ENCODE results near the gene GALNT17. TPM values are rescaled to one million over a fixed set of nuclear protein-coding genes. Genes with fewer than 3 reads are reported as not detected.

The GALNT17 gene
- total RNA-seq, 2 donors from 2014 or later: not detected

DNA sequence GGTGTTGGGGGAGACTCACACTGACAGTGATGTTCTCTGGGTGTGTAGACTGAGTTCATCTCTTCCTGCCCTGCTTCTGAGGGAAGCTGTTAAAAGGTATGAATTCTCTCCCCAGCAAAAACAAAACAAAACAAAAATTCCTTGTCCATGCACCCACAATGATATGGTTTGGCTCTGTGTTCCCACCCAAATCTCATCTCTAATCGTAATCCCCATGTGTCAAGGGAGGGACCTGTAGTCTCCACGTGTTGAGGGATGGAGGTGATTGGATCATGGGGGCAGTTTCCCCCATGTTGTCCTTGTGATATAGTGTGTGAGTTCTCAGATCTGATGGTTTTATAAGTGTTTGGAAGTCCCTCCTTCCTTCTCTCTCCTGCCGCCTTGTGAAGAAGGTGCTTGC lies 245.5 kb downstream of the GALNT17 start:
- H3K4me3 Mint-ChIP-seq: no peak overlapping the region
- peaks cover 22 to 29% of the 10 kb centered on the region in 2 donors for H3K9me3 Mint-ChIP-seq
- no peaks in the 10 kb centered on the region for H3K4me1 Mint-ChIP-seq (ENCODE audit: low read depth)
- peaks cover 12 to 18% of the 10 kb centered on the region in 2 donors for H3K36me3 Mint-ChIP-seq (ENCODE audit: insufficient read depth in 2 of 2)
- H3K27ac Mint-ChIP-seq: no peak overlapping the region
- DNase-seq (no peak), ATAC-seq (replicated peaks in 1 of 2) (no peak)
- H3K27me3 Mint-ChIP-seq (ENCODE audit: low read depth): no peaks in the 10 kb centered on the region

DNA sequence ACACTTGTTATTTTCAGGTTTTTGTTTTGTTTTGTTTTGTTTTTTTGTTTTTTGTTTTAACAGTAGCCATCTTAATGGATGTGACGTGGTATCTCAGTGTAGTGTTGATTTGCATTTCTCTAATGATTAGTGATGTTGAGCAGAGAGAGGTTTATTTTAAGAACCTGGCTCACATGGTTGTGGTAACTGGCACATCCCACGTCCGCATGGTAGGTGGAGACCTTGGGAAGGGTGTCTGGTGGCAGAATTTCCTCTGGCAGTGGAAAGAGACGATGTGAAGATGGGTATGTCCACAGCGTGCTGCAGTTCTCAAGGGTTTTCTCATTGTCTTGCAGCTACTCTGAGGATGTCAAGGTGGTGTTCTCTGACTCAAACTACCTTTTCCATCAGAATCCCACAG lies 252.2 kb downstream of the GALNT17 start:
- H3K9me3 Mint-ChIP-seq: peaks cover 18 to 19% of the 10 kb centered on the region in 2 donors
- ATAC-seq (replicated peaks in 1 of 2): no peak

DNA sequence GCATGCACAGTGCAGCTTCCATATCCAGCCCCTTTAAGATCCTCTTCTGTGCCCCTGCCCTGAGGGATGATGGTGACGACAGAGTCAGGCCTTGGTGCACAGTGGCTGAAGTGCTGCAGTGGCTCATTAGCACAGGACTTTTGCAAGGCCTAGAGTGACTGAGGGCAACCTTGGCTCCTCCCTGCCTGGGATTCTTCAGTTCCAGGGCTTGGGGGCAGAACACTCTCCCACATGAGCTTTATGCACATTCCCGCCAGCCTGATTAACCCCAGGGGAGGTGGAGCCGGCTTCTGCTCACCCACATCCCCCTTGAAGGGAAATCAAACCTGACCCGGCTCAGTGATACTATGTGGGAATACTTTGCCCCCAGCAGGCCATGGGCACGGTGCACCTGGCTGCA lies 253.4 kb downstream of the GALNT17 start:
- H3K36me3 Mint-ChIP-seq (ENCODE audit: insufficient read depth in 2 of 2): peaks cover 2% of the 10 kb centered on the region in 2 donors
- ATAC-seq (replicated peaks in 1 of 2) (no peak), DNase-seq (no peak)
- H3K9me3 Mint-ChIP-seq: peaks cover 8 to 9% of the 10 kb centered on the region in 2 donors
- no peaks in the 10 kb centered on the region for H3K27me3 Mint-ChIP-seq (ENCODE audit: low read depth)
- no peaks in the 10 kb centered on the region for H3K4me1 Mint-ChIP-seq (ENCODE audit: low read depth)
- no peak overlapping the region for H3K4me3 Mint-ChIP-seq
- no peak overlapping the region for H3K27ac Mint-ChIP-seq

More for the DNA sequence above, 252.2 kb downstream of the GALNT17 start:
- Mint-ChIP-seq H3K27ac (no peak overlapping the region), H3K27me3 (ENCODE audit: low read depth) (no peaks in the 10 kb centered on the region), H3K4me3 (no peak overlapping the region), H3K36me3 (ENCODE audit: insufficient read depth in 2 of 2) (peaks cover 5 to 10% of the 10 kb centered on the region in 2 donors), H3K4me1 (ENCODE audit: low read depth) (no peaks in the 10 kb centered on the region)
- DNase-seq: no peak

DNA sequence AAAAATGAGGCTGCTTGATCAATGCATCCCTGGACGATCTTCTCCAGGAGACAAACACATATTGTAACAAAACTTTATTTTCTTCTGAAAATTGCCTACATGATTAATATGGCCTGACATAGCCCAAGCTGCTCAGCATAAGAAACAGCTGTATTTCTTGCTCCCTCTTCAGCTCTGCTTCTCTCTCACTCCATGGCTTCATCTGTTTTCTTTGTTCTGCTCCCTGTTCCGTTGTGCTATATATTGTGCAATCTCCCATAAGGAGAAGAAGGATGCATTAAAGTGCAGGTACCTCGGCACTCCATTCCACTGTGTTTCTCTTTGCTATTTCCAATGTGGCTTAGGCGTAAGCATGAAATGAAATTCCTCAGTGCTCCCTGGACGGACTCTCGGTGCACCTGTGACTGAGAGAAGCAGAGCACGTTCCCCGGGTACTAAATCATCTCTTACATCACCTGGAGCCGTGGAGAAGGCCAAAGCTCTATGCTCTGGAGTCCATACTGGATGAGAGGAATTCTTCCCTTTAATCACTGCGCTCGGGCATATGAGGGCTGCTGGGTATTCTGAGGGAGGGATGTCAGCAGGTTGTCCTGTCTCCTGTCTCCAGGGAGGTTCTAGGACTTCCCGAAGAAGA lies 254.3 kb downstream of the GALNT17 start:
- DNase-seq (no peak), ATAC-seq (replicated peaks in 1 of 2) (no peak)
- Mint-ChIP-seq H3K9me3 (peaks cover 10 to 11% of the 10 kb centered on the region in 2 donors), H3K36me3 (ENCODE audit: insufficient read depth in 2 of 2) (no peaks in the 10 kb centered on the region), H3K27me3 (ENCODE audit: low read depth) (no peaks in the 10 kb centered on the region), H3K27ac (no peak overlapping the region), H3K4me1 (ENCODE audit: low read depth) (no peaks in the 10 kb centered on the region), H3K4me3 (no peak overlapping the region)

DNA sequence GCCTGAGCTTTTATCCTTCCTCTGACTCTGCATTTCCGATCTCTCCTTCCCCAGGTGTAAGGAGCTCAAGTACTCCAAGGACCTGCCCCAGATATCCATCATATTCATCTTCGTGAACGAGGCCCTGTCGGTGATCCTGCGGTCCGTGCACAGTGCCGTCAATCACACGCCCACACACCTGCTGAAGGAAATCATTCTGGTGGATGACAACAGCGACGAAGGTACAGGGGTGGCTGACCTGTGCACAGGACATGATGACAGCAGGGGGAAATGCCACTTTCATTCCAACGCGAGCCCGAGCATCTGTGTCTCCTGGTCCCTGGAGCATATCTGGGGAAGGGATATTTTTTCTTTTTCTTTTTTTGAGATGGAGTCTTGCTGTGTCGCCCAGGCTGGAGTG lies 256.2 kb downstream of the GALNT17 start:
- no peak for DNase-seq
- H3K9me3 Mint-ChIP-seq: peaks cover 8 to 9% of the 10 kb centered on the region in 2 donors
- no peak overlapping the region for H3K27ac Mint-ChIP-seq
- H3K4me1 Mint-ChIP-seq (ENCODE audit: low read depth): no peaks in the 10 kb centered on the region
- H3K36me3 Mint-ChIP-seq (ENCODE audit: insufficient read depth in 2 of 2): no peaks in the 10 kb centered on the region
- H3K27me3 Mint-ChIP-seq (ENCODE audit: low read depth): no peaks in the 10 kb centered on the region
- ATAC-seq (replicated peaks in 1 of 2): no peak
- H3K4me3 Mint-ChIP-seq: no peak overlapping the region

DNA sequence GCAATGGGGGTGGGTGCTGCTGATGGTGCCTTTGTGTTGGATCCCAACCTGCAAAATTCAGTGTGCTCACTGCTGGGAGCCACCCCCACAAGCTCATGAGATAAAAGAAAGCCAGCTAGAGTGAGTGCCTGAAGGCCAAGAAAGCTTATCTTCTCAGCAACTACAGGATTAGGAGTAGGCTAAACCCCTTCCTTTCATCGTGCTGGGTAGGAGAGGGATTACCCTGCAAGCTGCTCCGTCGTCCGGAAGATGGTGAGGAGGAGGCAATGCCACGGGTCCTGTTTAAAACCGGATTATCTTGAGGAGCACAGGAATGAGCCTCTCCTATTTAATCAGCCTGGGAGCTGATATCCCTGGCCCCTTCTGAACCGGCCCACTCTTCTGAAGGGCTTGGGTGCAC lies 258.0 kb downstream of the GALNT17 start:
- Mint-ChIP-seq H3K27ac (no peak overlapping the region), H3K27me3 (ENCODE audit: low read depth) (no peaks in the 10 kb centered on the region), H3K36me3 (ENCODE audit: insufficient read depth in 2 of 2) (no peaks in the 10 kb centered on the region), H3K9me3 (peaks cover 7 to 9% of the 10 kb centered on the region in 2 donors), H3K4me1 (ENCODE audit: low read depth) (no peaks in the 10 kb centered on the region), H3K4me3 (no peak overlapping the region)
- no peak for ATAC-seq (replicated peaks in 1 of 2)
- DNase-seq: no peak

DNA sequence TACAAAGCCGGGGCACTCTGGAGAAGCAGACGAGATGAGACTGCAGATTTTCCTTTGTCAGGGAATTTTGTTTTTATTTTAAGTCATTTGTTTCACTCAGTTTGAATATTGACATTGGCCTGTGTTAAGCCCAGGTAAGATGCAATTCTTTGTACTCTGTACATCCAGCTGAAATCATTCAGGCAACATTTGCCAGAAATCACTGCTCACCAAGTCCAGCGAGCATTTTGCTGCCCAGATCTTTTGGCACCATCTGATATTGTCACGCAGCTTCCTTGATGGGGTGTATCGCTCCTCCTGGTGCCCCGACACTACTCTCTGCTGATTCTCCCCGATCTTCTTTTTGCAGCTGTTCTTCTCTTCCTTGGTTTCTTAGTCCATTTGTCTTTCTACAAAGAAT lies 261.7 kb downstream of the GALNT17 start:
- Mint-ChIP-seq H3K9me3 (peaks cover 6 to 11% of the 10 kb centered on the region in 2 donors), H3K36me3 (ENCODE audit: insufficient read depth in 2 of 2) (no peaks in the 10 kb centered on the region), H3K4me1 (ENCODE audit: low read depth) (no peaks in the 10 kb centered on the region), H3K27ac (no peak overlapping the region), H3K4me3 (no peak overlapping the region), H3K27me3 (ENCODE audit: low read depth) (no peaks in the 10 kb centered on the region)
- no peak for DNase-seq
- ATAC-seq (replicated peaks in 1 of 2): no peak

DNA sequence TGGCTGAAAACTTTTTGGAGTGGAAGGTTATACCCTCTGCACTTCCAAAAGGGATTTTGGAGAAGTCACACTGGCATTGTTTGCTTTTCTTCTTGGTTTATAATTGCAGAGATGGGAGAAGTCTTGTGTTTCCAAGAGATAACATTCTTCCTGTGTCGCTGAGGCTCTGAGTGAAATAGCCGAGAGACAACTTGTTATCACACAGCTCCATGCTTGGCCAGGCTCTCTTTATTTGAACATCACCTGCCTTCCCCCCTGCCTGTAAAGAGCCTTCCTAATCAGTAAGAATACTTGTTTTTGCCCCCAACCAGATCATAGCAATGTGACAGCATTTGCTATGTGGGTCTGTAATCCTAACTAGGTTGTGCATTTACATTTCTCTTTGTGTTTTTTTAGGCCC lies 270.7 kb downstream of the GALNT17 start:
- Mint-ChIP-seq H3K36me3 (ENCODE audit: insufficient read depth in 2 of 2) (no peaks in the 10 kb centered on the region), H3K4me1 (ENCODE audit: low read depth) (no peaks in the 10 kb centered on the region), H3K27me3 (ENCODE audit: low read depth) (no peaks in the 10 kb centered on the region), H3K9me3 (peaks cover 4% of the 10 kb centered on the region in 2 donors), H3K27ac (no peak overlapping the region), H3K4me3 (no peak overlapping the region)
- DNase-seq: no peak
- ATAC-seq (replicated peaks in 1 of 2): no peak

DNA sequence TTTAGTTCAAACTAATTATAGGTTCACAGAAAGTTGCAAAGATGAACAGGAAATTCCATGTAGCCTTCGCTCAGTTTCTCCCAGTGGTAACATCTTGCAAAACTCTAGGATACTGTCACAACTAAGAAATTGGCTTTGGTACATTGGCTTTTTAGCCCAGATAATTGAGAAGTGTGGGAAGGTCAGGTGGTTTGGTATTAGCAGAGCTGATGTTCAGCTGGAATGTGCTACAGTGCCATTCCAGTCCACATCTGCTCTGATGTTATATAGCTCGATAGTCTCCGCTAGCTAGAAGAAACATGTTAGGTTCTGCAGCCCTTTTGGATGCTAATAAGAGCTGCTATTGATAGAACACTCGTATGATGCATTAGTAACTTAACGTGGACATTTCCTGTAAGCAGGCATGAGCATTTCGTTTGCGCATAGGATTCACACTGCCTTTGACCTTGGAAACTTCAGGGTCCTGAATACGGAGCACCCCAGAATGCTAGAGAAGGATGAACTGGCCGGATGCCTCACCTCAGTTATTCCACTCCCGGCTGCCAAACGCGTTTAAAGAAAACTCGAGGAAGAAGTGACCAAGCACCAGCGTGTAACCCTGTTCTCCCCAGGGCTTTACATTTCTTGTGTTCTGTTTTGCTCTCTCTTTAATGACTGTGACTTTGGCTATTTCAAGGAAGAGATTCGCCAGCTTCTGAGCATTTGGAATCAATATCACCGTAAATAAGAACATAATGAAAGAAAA lies 271.4 kb downstream of the GALNT17 start:
- Mint-ChIP-seq H3K27ac (no peak overlapping the region), H3K27me3 (ENCODE audit: low read depth) (no peaks in the 10 kb centered on the region), H3K36me3 (ENCODE audit: insufficient read depth in 2 of 2) (no peaks in the 10 kb centered on the region), H3K4me1 (ENCODE audit: low read depth) (no peaks in the 10 kb centered on the region), H3K4me3 (no peak overlapping the region), H3K9me3 (peaks cover 0 to 4% of the 10 kb centered on the region in 2 donors)
- DNase-seq (no peak), ATAC-seq (replicated peaks in 1 of 2) (no peak)

DNA sequence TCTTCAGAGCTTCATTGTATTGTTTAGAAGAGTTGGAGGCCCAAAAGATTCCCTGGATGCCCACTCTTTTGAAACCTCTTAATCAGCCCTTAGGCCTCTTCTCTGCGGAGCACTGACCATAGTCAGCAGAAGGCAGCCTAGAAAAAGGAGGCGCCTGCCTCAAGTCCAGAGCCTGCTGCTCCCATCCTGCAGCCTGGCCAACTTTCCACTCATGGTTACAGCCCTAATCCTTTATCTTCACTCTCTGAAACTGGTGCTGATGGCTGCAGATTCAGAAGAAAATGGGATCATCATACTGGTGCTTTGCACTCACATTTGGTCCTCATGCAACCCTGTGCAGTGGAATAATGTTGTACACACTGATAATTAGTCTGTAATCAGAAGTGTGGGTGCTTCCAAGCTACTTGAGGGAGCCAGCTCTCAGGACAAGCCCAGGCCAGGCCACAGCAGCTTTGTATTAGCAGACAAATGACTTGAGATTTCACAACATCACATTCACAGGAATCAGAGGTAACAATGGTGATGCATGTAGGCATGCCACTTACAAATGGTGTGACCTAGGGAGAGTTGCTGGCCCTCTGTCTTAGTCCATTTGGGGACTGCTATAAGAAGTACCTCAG lies 272.9 kb downstream of the GALNT17 start:
- peaks cover 0 to 2% of the 10 kb centered on the region in 2 donors for H3K36me3 Mint-ChIP-seq (ENCODE audit: insufficient read depth in 2 of 2)
- H3K27me3 Mint-ChIP-seq (ENCODE audit: low read depth): no peaks in the 10 kb centered on the region
- H3K4me3 Mint-ChIP-seq: no peak overlapping the region
- H3K9me3 Mint-ChIP-seq: peaks cover 3 to 8% of the 10 kb centered on the region in 2 donors
- DNase-seq (no peak), ATAC-seq (replicated peaks in 1 of 2) (no peak)
- H3K4me1 Mint-ChIP-seq (ENCODE audit: low read depth): no peaks in the 10 kb centered on the region
- no peak overlapping the region for H3K27ac Mint-ChIP-seq

DNA sequence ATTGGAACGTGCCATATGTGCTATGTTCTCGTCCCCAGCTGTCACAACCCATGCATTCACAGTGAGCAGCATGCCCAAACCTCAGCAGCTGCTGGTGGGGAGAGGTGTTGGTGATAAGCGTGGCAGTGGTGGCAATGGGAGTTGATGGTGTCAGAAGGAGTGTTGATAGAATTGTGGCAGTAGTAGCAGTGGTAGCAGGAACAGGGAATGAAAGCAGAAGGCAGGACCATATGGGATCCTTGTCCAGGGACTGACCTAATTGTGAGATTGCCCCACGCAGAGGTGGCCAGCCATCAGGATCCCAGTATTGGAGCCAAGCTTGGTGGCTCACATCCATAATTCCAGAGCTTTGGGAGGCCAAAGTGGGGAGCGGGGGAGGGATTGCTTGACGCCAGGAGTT lies 276.3 kb downstream of the GALNT17 start:
- peaks cover 0 to 2% of the 10 kb centered on the region in 2 donors for H3K36me3 Mint-ChIP-seq (ENCODE audit: insufficient read depth in 2 of 2)

DNA sequence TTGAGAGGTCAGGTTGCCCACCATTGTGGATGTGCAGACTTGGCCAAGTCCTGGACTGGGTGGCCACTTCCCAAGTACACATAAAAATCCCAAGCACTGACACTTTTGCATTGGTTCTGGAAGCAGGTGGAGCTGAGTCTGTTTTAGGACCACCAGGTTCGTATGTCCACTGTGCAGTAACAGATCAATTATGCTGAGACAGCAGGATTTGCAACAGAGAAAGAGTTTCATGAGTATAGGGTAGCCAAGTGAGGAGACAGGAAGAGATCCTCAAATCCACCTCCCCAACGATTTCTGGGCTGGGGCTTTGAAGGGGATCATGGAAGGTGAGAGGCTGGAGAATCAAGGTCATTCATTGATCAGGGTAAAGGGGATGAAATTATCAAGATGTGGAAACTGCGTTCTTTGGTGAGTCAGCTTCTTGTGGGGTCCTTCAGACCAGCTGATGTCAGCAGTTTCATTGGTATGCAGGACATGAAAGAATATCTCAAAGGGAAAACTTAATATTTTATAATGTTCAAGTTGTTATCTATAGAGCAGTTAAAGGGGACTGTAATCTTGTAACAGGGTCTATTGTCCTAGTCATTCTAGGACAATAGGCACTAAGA lies 277.7 kb downstream of the GALNT17 start:
- Mint-ChIP-seq H3K27me3 (ENCODE audit: low read depth) (no peaks in the 10 kb centered on the region), H3K27ac (no peak overlapping the region), H3K4me3 (no peak overlapping the region), H3K4me1 (ENCODE audit: low read depth) (no peaks in the 10 kb centered on the region), H3K36me3 (ENCODE audit: insufficient read depth in 2 of 2) (peaks cover 0 to 4% of the 10 kb centered on the region in 2 donors), H3K9me3 (peaks cover 5 to 8% of the 10 kb centered on the region in 2 donors)
- ATAC-seq (replicated peaks in 1 of 2) (no peak), DNase-seq (no peak)

More for the DNA sequence above, 276.3 kb downstream of the GALNT17 start:
- Mint-ChIP-seq H3K27ac (no peak overlapping the region), H3K9me3 (peaks cover 5 to 8% of the 10 kb centered on the region in 2 donors), H3K27me3 (ENCODE audit: low read depth) (no peaks in the 10 kb centered on the region), H3K4me1 (ENCODE audit: low read depth) (no peaks in the 10 kb centered on the region), H3K4me3 (no peak overlapping the region)
- ATAC-seq (replicated peaks in 1 of 2) (no peak), DNase-seq (no peak)

DNA sequence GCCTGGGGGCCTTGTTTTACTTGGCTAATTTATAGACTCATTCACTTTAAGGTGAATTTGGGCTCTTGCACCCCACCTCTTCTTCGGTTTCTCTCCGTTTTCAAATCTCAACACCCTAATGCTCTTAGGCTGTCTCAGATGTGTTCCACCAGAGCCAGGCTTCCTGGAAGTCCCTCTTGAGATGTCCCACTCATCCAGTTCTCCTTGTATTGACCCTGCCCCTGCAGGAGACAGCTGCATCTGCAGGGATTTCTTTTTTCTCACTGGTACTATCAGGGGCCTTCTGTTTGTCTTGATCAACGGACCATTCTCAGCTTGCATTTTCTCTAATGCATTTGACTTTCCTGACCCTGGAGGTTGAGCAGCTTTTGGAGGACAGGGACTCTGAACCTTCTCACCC lies 279.5 kb downstream of the GALNT17 start:
- ATAC-seq (replicated peaks in 1 of 2) (no peak), DNase-seq (no peak)
- Mint-ChIP-seq H3K4me1 (ENCODE audit: low read depth) (no peaks in the 10 kb centered on the region), H3K27ac (no peak overlapping the region), H3K9me3 (peaks cover 7 to 9% of the 10 kb centered on the region in 2 donors), H3K36me3 (ENCODE audit: insufficient read depth in 2 of 2) (peaks cover 0 to 6% of the 10 kb centered on the region in 2 donors), H3K4me3 (no peak overlapping the region), H3K27me3 (ENCODE audit: low read depth) (no peaks in the 10 kb centered on the region)
